Body of pancreas (tissue), 4 donors: ENCODE data around the gene AGAP1. TPM values are rescaled to one million over a fixed set of nuclear protein-coding genes. Genes with fewer than 3 reads are reported as not detected.

Source experiments
- ATAC-seq: fragments of 150-250 bp; one replicate; pipeline ENCODE4 v1.9.1; 2016
- DNase-seq, 4 donors: peaks; one replicate each; pipeline ENCODE4 v3.0.0-alpha.2; 2019
- H3K27ac ChIP-seq, 4 donors: fragments of 200-600 bp; sonication (generic); 1 replicate in 3 of 4; 2 replicates in 1 of 4; pipeline versions ENCODE4 v1.5.1 to v1.6.1; 2016 to 2019; ENCODE audit warnings: mild to moderate bottlenecking in 1 of 4, mixed read lengths in 1 of 4, moderate library complexity in 1 of 4
- H3K27me3 ChIP-seq, 2 donors: fragments of 200-600 bp; sonication (generic); one replicate each; pipeline ENCODE4 v1.6.0; 2016; ENCODE audit warnings: mild to moderate bottlenecking in 1 of 2
- H3K36me3 ChIP-seq, 2 donors: fragments of 200-600 bp; sonication (generic); replicated peaks in 1 of 2; 2 replicates each; pipeline ENCODE4 v1.5.1; 2016; ENCODE audit warnings: low read depth in 2 of 2; ENCODE audit not compliant: insufficient read depth in 1 of 2
- H3K4me1 ChIP-seq: fragments of 200-600 bp; sonication (generic); one replicate; pipeline ENCODE4 v1.6.0; 2016
- H3K4me3 ChIP-seq, 2 donors: fragments of 200-600 bp; sonication (generic); 1 replicate in 1 of 2; 2 replicates in 1 of 2; pipeline ENCODE4 v1.5.1; 2016 to 2019
- H3K9me3 ChIP-seq, 3 donors: fragments of 200-600 bp; sonication (generic); 1 replicate in 2 of 3; 2 replicates in 1 of 3; pipeline ENCODE4 v1.5.1; 2016
- POLR2A ChIP-seq, 3 donors: fragments of 450-650 bp; IDR thresholded peaks; one replicate each; pipeline ENCODE4 v1.6.1; 2016; ENCODE audit warnings: antibody characterized with exemption in 3 of 3, mild to moderate bottlenecking in 2 of 3
- WGBS, 2 donors: methylation state at CpG; one replicate each; pipeline ENCODE4 v1.1.5; 2017; 5-methylcytosine and 5-hydroxymethylcytosine counted together
- intact Hi-C: fragments of 100-400 bp; cut with DNase I; formaldehyde crosslinking; loops from one replicate; pipeline ENCODE4 v1.15.1; 2023
- total RNA-seq, 2 donors: library from RNA; depleted of rRNA; stranded (reverse); fragments of >200 nt; gene quantifications; one replicate each; pipeline ENCODE4 v1.1.0, GENCODE V29; 2016
- TF ChIP-seq, protein P1 (sequence below), 7 experiments: fragments of 450-650 bp in 4 of 7; fragments of 200-600 bp in 3 of 7; sonication (generic) in 3 of 7; IDR thresholded peaks; one replicate each; pipeline ENCODE4 v1.5.1; 2016 to 2019; ENCODE audit warnings: antibody characterized with exemption in 7 of 7

The AGAP1 gene
- total RNA-seq, result 10 to 100 TPM; 21.3 to 32.6 TPM

DNA sequence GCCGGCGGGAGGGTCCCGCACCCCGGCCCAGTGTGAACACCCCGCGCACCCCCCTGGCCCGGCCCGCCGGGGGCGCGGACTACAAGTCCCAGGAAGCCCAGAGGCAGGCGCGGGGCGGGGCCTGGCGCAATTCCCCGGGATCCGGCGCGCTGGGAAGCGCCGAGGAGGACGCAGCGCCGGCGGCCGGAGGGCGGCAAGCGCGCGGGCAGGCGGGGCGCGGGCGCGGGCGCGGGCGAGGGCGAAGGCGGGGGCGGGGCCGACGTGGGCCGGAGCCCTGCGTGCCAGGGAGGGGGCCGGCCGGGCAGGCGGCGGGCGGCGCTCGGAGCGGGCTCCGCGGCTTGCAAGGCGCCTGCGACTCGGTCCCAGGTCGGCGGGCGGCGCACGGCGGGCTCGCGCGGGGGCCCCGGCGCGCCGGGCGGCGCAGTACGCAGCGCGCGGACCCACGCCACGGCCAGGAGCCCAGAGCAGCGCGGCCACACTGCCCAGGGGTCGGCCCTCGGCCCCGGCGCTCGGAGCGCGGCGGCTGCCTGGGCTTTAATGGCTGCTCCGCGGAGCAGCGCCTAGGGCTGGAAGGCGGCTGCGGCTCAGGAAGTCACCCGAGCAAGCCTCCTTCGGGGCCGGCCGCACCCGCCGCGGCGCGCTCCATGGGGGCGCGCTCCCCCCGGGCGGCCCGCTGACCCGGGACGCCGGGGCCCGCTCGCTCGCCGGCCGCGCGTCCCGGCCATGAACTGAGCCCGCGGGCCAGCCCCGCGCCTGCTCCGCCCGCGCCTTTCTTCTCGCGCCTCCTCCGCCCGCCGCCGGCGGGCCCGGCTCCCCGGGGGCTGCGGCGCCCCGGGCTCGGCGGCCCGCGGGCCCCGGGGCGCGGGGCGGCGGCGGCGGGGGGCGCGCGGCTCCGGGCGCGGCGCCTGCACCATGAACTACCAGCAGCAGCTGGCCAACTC lies at the start of gene AGAP1:
AGAP1 (plus strand) TSS at position 269 of the 941 bp plus-strand sequence.
- 1% methylated on average over 83 of the region's 156 CpGs; no CpG with 5 or more reads in 1 of the 2 donors for WGBS, 2 donors
- H3K27ac ChIP-seq, result peak within 1 kb of the TSS; percentile 79 to 85 (median 82)
- peak within 1 kb of the TSS; percentile 9 to 35 for H3K4me3 ChIP-seq
- peak; percentile 34 to 58 (median 36) for TF ChIP-seq POLR2A (IDR thresholded peaks at IDR 0.05)
- TF ChIP-seq, protein P1, sequence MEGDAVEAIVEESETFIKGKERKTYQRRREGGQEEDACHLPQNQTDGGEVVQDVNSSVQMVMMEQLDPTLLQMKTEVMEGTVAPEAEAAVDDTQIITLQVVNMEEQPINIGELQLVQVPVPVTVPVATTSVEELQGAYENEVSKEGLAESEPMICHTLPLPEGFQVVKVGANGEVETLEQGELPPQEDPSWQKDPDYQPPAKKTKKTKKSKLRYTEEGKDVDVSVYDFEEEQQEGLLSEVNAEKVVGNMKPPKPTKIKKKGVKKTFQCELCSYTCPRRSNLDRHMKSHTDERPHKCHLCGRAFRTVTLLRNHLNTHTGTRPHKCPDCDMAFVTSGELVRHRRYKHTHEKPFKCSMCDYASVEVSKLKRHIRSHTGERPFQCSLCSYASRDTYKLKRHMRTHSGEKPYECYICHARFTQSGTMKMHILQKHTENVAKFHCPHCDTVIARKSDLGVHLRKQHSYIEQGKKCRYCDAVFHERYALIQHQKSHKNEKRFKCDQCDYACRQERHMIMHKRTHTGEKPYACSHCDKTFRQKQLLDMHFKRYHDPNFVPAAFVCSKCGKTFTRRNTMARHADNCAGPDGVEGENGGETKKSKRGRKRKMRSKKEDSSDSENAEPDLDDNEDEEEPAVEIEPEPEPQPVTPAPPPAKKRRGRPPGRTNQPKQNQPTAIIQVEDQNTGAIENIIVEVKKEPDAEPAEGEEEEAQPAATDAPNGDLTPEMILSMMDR (IDR thresholded peaks at IDR 0.05), result peak in 2 of 7 experiments; percentile 4 to 20
- no peaks in the 10 kb centered on the region for H3K27me3 ChIP-seq
- peaks cover 35% of the 10 kb centered on the region for H3K4me1 ChIP-seq
- no peaks in the 10 kb centered on the region for H3K36me3 ChIP-seq
- ATAC-seq (peak; percentile 94), DNase-seq (peak; percentile 91 to 95 (median 92))
- intact Hi-C loops, result no loop called here
- no peaks in the 10 kb centered on the region for H3K9me3 ChIP-seq

DNA sequence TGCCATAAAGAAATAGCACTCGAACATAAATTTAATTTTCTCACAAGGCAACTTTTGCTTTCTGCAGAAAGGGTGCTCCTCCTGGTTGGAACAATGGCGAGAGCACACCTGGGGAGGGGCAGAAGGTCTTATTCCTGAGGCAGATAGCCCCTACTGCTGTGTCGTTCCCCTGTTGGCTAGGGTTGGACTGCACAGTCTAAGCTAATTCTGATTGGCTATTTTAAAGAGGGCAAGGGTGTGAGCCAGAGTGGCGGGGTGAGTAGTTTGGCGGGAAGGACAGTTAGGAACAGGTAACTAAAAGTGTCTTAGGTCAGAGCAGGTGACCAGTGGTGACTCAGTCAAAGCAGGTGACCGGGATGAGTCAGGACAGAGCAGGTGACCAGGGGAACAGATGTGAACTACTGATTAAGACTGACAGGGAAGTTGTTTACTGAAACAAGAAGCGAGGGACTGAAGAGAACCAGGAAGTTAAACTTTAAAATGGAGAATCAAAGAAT lies 49.7 kb upstream of the AGAP1 start:
- Histone ChIP-seq H3K9me3 (peaks cover 0 to 4% (median 0%) of the 10 kb centered on the region in 3 donors), H3K4me1 (no peaks in the 10 kb centered on the region), H3K4me3 (no peak overlapping the region), H3K36me3 (no peaks in the 10 kb centered on the region), H3K27ac (no peak overlapping the region), H3K27me3 (no peaks in the 10 kb centered on the region)
- WGBS, 2 donors, result 81 to 93% methylated on average over 7 of the region's 7 CpGs
- peak in 1 of 4 donors; percentile 14 for DNase-seq
- ATAC-seq, result no peak
- intact Hi-C loops, result no loop called here
- TF ChIP-seq POLR2A (IDR thresholded peaks at IDR 0.05), result no peak
- TF ChIP-seq, protein P1 (IDR thresholded peaks at IDR 0.05), result no peak

DNA sequence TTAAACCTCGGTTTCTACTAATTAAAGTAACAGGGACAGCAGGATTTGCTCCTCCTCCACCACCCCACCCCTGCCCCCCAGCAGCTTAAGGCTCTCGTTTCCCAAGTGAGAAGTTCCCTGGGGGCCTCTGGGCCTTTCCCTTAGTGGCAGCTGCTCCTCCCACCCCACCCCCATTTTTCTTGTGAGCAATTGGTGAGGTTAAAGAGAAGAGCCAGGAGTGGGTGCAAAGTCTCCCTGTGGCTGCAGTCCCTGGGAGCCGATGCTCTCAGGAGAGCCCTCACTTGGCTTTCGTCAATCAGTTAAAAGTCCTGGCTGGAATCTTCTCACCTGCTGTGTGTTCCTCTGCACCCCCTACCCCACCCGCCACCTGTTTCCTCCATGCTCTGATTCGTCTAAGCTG lies 48.7 kb upstream of the AGAP1 start:
- no peak overlapping the region for H3K27ac ChIP-seq

DNA sequence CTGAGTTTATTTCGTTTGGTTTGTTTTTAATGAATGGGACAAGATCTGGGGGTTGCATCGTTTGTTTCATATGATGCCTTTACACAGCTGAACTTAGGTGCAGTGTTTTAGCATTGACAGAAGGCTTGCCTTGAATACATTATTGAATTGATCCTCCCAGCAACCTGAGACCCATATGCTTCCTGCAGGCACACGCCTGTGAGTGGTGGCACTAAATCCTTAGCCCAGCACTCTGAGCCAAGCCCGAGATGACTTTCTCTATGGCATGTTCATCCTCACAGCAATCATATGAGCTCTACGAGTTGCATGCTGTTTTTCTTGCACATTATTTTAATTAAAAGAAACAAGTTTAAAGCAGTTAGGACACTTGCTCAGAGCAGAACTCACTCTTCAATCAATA lies 47.8 kb upstream of the AGAP1 start:
- no peaks in the 10 kb centered on the region for H3K36me3 ChIP-seq
- no peak for DNase-seq
- ATAC-seq, result no peak
- 77 to 78% methylated on average over 5 of the region's 5 CpGs for WGBS, 2 donors
- H3K27ac ChIP-seq, result no peak overlapping the region
- intact Hi-C loops, result no loop called here
- peaks cover 9% of the 10 kb centered on the region for H3K4me1 ChIP-seq
- H3K27me3 ChIP-seq, result no peaks in the 10 kb centered on the region
- TF ChIP-seq, protein P1 (IDR thresholded peaks at IDR 0.05), result no peak
- no peak for TF ChIP-seq POLR2A (IDR thresholded peaks at IDR 0.05)
- H3K9me3 ChIP-seq, result peaks cover 0 to 4% (median 0%) of the 10 kb centered on the region in 3 donors
- H3K4me3 ChIP-seq, result no peak overlapping the region

More for the DNA sequence above, 48.7 kb upstream of the AGAP1 start:
- H3K4me1 ChIP-seq, result peaks cover 9% of the 10 kb centered on the region
- 77 to 79% methylated on average over 6 of the region's 6 CpGs for WGBS, 2 donors
- no peak for ATAC-seq
- TF ChIP-seq, protein P1 (IDR thresholded peaks at IDR 0.05), result no peak
- no peak for TF ChIP-seq POLR2A (IDR thresholded peaks at IDR 0.05)
- H3K4me3 ChIP-seq, result no peak overlapping the region
- peaks cover 0 to 4% (median 0%) of the 10 kb centered on the region in 3 donors for H3K9me3 ChIP-seq
- no peak for DNase-seq
- intact Hi-C loops, result no loop called here
- no peaks in the 10 kb centered on the region for H3K36me3 ChIP-seq
- no peaks in the 10 kb centered on the region for H3K27me3 ChIP-seq
